OCI-LY7 (cell line): ENCODE results near the gene TANC1. TPM values are rescaled to one million over a fixed set of nuclear protein-coding genes. Genes with fewer than 3 reads are reported as not detected.

ENCODE experiments used
- BruUV-seq: library from RNA; stranded (reverse); fragments of 400-500 nt; replicated peaks from 2 replicates; lab custom pipeline; 2021; lab: Mats Ljungman, UMichigan
- CTCF ChIA-PET: fragments of 300-600 bp; sonication (Branson Sonifier 250); formaldehyde crosslinking; loops from one replicate; lab custom pipeline; 2022; ENCODE audit warnings: antibody characterized with exemption; ENCODE audit not compliant: unreplicated experiment; lab: Charles Lee
- POLR2A ChIA-PET: fragments of 300-600 bp; sonication (Branson Sonifier 250); formaldehyde crosslinking; loops from one replicate; lab custom pipeline; 2022; ENCODE audit warnings: antibody characterized with exemption; lab: Charles Lee
- DNase-seq: peaks from one replicate; pipeline ENCODE4 v3.0.0-alpha.2; 2015; ENCODE audit warnings: low spot score
- H2AFZ ChIP-seq: fragments of 200-600 bp; sonication (generic), shearing (Covaris generic); 2 replicates; pipeline ENCODE4 v1.6.1; 2014; ENCODE audit warnings: mild to moderate bottlenecking, antibody characterized with exemption, low read length, moderate library complexity
- H3K27ac ChIP-seq: fragments of 200-600 bp; sonication (generic); 2 replicates; pipeline ENCODE4 v1.5.1; 2014; ENCODE audit warnings: mixed run types, low read depth, mild to moderate bottlenecking, moderate library complexity, low read length, inconsistent platforms; ENCODE audit not compliant: poor library complexity, severe bottlenecking
- H3K36me3 ChIP-seq: fragments of 200-600 bp; sonication (generic); 2 replicates; pipeline ENCODE4 v1.6.1; 2014; ENCODE audit warnings: mild to moderate bottlenecking, antibody characterized with exemption, low read length, moderate library complexity, mixed read lengths; ENCODE audit not compliant: insufficient read depth
- H3K4me1 ChIP-seq: fragments of 200-600 bp; sonication (generic); 2 replicates; pipeline ENCODE4 v1.5.1; 2014; ENCODE audit warnings: mild to moderate bottlenecking, low read length; ENCODE audit not compliant: insufficient read depth, poor library complexity, severe bottlenecking
- H3K4me2 ChIP-seq: fragments of 200-600 bp; sonication (generic); 2 replicates; pipeline ENCODE4 v1.6.1; 2014; ENCODE audit warnings: mild to moderate bottlenecking, low read length
- H3K4me3 ChIP-seq: fragments of 200-600 bp; sonication (generic); 2 replicates; pipeline ENCODE4 v1.5.1; 2014; ENCODE audit warnings: mild to moderate bottlenecking, low read depth, low read length; ENCODE audit not compliant: poor library complexity, severe bottlenecking
- H3K79me2 ChIP-seq: fragments of 200-600 bp; sonication (generic); 2 replicates; pipeline ENCODE4 v1.6.1; 2016; ENCODE audit warnings: low read depth, mild to moderate bottlenecking, low read length, moderate library complexity, mixed read lengths; ENCODE audit not compliant: insufficient read depth
- H3K9me2 ChIP-seq: fragments of 200-600 bp; sonication (generic); 2 replicates; pipeline ENCODE4 v1.6.1; 2016; ENCODE audit warnings: mild to moderate bottlenecking, low read length, mixed read lengths; ENCODE audit not compliant: insufficient read depth
- H3K9me3 ChIP-seq: fragments of 200-600 bp; sonication (generic); 2 replicates; pipeline ENCODE4 v1.6.1; 2014; ENCODE audit warnings: mild to moderate bottlenecking, mixed run types, low read length, mixed read lengths
- H4K20me1 ChIP-seq: fragments of 200-600 bp; sonication (generic); 2 replicates; pipeline ENCODE4 v1.6.1; 2014; ENCODE audit warnings: mild to moderate bottlenecking, antibody characterized with exemption, low read length, moderate library complexity, mixed read lengths; ENCODE audit not compliant: insufficient read depth
- EZH2phosphoT487 ChIP-seq: fragments of 200-600 bp; sonication (generic); IDR thresholded peaks from 2 replicates; pipeline ENCODE4 v1.6.1; 2018; ENCODE audit warnings: low read depth, borderline replicate concordance, mild to moderate bottlenecking, mixed run types, antibody characterized with exemption, low read length, moderate library complexity, mixed read lengths
- intact Hi-C: fragments of 100-400 bp; cut with micrococcal nuclease; formaldehyde crosslinking; loops from one replicate; pipeline ENCODE4 v1.10.0; 2022; ENCODE audit not compliant: unreplicated experiment
- total RNA-seq, 2 experiments: library from RNA; depleted of rRNA in 1 of 2; stranded (reverse); fragments of >200 nt in 1 of 2; shearing (Covaris generic) in 1 of 2; gene quantifications; 2 replicates each; pipeline ENCODE4 v1.2.3, GENCODE V29; 2014 to 2022
- TF ChIP-seq, protein P1 (sequence below): fragments of 200-600 bp; sonication (generic); conservative IDR thresholded peaks from 2 replicates; pipeline ENCODE4 v1.5.1; 2014; ENCODE audit warnings: mild to moderate bottlenecking, antibody characterized with exemption, low read length, moderate library complexity, mixed read lengths

Gene TANC1
- total RNA-seq, 2 experiments from 2014 or later, result 0.04 TPM; not detected in 1

DNA sequence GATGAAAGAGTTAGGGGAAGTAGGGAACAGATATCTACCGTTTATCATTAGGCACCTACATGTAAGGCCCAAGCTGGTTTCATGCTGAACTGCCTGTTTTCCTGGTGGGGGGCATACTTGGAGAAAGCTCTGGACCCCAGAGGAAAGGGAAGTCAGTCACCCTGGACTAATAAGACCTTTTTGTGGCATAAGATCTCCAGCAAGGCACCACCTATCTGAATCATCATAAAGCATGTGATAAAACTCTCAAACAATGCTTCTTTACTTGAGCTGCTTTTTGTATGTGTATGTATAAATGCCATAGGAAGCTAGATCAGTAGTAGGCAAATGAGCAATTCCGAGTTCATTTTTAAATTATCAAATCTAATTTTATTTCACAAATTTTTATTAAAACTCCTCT lies 104.8 kb downstream of the TANC1 start:
- H3K36me3 ChIP-seq, result no peaks in the 10 kb centered on the region
- no peaks in the 10 kb centered on the region for H3K4me1 ChIP-seq
- BruUV-seq, result no TSS peak
- CTCF ChIA-PET, result no interaction called here
- no peak for DNase-seq
- no peaks in the 10 kb centered on the region for H3K79me2 ChIP-seq
- POLR2A ChIA-PET, result interaction anchor here (0.6 to 1.1 kb wide), 2 partner anchors 355 to 577 kb away, joined by 3 read pairs; no protein-coding TSS in a partner anchor
- H2AFZ ChIP-seq, result no peak overlapping the region
- no peak overlapping the region for H3K4me3 ChIP-seq
- no peaks in the 10 kb centered on the region for H3K9me3 ChIP-seq
- H3K27ac ChIP-seq, result no peak overlapping the region
- H3K4me2 ChIP-seq, result no peak overlapping the region
- H4K20me1 ChIP-seq, result no peaks in the 10 kb centered on the region
- no peak for TF ChIP-seq EZH2phosphoT487
- TF ChIP-seq, protein P1, sequence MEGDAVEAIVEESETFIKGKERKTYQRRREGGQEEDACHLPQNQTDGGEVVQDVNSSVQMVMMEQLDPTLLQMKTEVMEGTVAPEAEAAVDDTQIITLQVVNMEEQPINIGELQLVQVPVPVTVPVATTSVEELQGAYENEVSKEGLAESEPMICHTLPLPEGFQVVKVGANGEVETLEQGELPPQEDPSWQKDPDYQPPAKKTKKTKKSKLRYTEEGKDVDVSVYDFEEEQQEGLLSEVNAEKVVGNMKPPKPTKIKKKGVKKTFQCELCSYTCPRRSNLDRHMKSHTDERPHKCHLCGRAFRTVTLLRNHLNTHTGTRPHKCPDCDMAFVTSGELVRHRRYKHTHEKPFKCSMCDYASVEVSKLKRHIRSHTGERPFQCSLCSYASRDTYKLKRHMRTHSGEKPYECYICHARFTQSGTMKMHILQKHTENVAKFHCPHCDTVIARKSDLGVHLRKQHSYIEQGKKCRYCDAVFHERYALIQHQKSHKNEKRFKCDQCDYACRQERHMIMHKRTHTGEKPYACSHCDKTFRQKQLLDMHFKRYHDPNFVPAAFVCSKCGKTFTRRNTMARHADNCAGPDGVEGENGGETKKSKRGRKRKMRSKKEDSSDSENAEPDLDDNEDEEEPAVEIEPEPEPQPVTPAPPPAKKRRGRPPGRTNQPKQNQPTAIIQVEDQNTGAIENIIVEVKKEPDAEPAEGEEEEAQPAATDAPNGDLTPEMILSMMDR, result no peak
- intact Hi-C loops, result no loop called here
- no peaks in the 10 kb centered on the region for H3K9me2 ChIP-seq

DNA sequence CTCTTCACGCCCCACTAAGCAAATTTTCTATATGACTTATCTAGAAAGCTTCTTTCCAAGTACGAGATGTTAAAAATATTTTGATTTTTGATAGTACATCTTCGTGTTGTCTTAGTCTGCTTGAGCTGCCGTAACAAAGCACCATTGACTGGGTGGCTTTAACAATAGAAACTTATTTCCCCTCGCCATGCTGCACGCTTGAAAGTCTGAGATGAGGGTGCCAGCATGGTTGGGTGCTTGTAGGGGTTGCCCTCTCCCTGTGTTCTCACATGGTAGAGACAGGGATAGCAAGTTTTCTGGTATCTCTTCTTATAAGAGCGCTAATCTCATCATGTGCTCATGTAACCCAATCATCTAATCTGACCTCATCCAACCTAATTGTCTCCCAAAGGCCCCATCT lies 106.2 kb downstream of the TANC1 start:
- no peaks in the 10 kb centered on the region for H3K36me3 ChIP-seq
- no peak overlapping the region for H3K4me2 ChIP-seq
- no peak for TF ChIP-seq EZH2phosphoT487
- TF ChIP-seq, protein P1, result no peak
- no peaks in the 10 kb centered on the region for H3K9me3 ChIP-seq
- H2AFZ ChIP-seq, result no peak overlapping the region
- ChIA-PET POLR2A (interaction anchor here (0.6 to 0.8 kb wide), 2 partner anchors 9 to 136 kb away, joined by 3 to 4 read pairs; no protein-coding TSS in a partner anchor), CTCF (no interaction called here)
- no peak overlapping the region for H3K27ac ChIP-seq
- no peaks in the 10 kb centered on the region for H4K20me1 ChIP-seq
- H3K9me2 ChIP-seq, result no peaks in the 10 kb centered on the region
- DNase-seq, result no peak
- intact Hi-C loops, result no loop called here
- no peak overlapping the region for H3K4me3 ChIP-seq
- no TSS peak for BruUV-seq
- H3K4me1 ChIP-seq, result no peaks in the 10 kb centered on the region
- no peaks in the 10 kb centered on the region for H3K79me2 ChIP-seq

DNA sequence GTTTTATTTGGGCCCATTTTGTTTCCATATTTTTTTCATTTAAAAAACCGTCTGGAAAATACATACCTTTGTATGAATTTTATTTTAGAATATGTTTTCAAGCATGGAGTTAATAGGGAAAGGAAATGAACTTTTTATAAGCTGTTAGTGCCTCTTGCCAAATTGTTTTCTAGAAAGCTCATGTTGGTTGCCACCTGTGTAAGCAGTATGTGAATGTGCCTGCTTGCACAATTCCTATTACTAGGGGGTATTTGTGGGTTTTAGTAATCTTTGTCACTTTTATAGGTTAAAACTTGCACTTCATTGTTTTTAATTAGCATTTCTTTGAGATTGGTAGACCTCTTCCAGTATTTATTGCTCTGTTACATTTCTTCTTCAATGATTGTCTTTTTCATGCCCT lies 107.3 kb downstream of the TANC1 start:
- Histone ChIP-seq H3K9me2 (no peaks in the 10 kb centered on the region), H3K4me1 (no peaks in the 10 kb centered on the region), H2AFZ (no peak overlapping the region), H4K20me1 (no peaks in the 10 kb centered on the region), H3K9me3 (no peaks in the 10 kb centered on the region), H3K36me3 (no peaks in the 10 kb centered on the region), H3K79me2 (no peaks in the 10 kb centered on the region), H3K4me3 (no peak overlapping the region), H3K4me2 (no peak overlapping the region), H3K27ac (no peak overlapping the region)
- TF ChIP-seq, protein P1, result no peak
- TF ChIP-seq EZH2phosphoT487, result no peak
- intact Hi-C loops, result no loop called here
- no TSS peak for BruUV-seq
- POLR2A ChIA-PET, result no interaction called here
- DNase-seq, result no peak
- CTCF ChIA-PET, result no interaction called here
